ENCODE results near the gene TIMM23. TPM values are rescaled to one million over a fixed set of nuclear protein-coding genes. Genes with fewer than 3 reads are reported as not detected.

Gene TIMM23
- total and polyA plus RNA-seq, 8 donors: 12.9 to 32.7 (median 19.3) TPM

DNA sequence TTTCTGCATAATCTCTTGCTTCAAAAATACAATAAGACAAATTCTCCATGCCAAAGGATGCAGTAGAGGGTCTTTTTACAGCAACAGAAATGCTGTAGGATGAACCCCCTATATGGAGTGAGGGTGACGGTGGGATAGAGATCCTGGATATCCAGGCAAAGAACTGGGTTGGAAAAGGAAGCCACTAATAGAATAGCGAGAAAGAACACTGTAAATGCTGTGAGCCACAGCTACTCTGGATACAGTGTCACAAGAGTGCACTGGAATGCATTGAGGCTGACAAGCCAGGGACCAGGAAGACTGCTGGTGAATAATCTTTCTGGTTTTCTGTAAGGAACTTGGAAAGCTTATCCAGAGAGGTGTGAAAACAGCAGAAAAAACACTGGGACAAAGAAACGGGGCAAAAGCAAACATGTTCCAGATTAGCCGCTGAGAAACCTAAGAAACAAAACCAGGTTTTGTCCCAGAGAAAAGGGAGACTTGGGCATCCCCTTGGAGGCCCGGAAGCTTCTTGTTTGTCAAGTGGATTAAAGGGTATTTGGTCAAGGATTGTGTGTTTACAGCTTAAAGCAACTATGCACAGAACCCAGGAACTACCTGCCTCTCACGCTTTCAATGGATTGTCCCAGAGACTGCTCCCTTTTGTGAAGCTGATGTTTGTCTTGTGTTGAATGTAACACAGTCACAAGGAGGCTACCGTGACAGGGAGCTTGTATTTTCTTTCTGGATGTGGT lies 79.9 kb downstream of the TIMM23 start:
- intact Hi-C loops (cut with DNase I): no loop called here

DNA sequence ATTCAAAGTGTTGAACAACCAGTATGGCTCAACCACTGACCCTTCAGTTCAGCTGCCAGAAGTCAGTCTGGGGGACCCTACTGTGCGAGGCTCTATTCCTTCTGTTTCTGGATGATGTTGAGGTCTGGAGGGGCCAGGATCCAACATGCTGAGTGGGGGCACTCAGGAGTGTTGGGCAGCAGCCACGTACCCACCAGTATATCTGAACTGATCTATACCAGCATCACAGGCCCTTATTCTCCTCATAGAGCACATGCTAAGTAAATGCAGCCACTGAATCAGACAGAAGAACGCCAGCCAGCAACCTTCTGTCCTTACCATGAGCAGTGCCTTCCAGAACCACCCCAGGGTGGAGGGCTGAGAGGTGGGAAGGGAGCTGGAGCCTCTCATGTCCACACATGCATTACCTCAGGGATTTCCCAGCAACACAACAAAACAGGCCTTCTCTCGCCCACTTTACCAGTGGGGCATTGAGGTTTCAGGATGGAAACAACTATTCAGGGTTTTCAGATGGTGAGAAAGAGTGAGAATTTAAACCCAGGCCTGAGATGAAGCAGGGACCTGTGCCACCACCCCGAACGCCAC lies 80.6 kb downstream of the TIMM23 start:
- H3K27me3 ChIP-seq: no peaks in the 10 kb centered on the region
- no peak overlapping the region for H3K27ac ChIP-seq
- H3K36me3 ChIP-seq: no peaks in the 10 kb centered on the region
- no peak for TF ChIP-seq CTCF (IDR thresholded peaks at IDR 0.05)
- DNase-seq (no peak), ATAC-seq (no peak), FAIRE-seq (no peak)
- no peak overlapping the region for H3K4me3 ChIP-seq
- no peaks in the 10 kb centered on the region for H3K9me3 ChIP-seq
- H3K4me1 ChIP-seq: no peaks in the 10 kb centered on the region
- WGBS, 2 donors: 72 to 85% methylated on average over 6 of the region's 6 CpGs
- intact Hi-C loops (cut with DNase I): no loop called here

More for the DNA sequence above, 79.9 kb downstream of the TIMM23 start:
- Histone ChIP-seq H3K9me3 (no peaks in the 10 kb centered on the region), H3K27ac (no peak overlapping the region), H3K36me3 (no peaks in the 10 kb centered on the region), H3K27me3 (no peaks in the 10 kb centered on the region), H3K4me1 (no peaks in the 10 kb centered on the region), H3K4me3 (no peak overlapping the region)
- no peak for TF ChIP-seq CTCF (IDR thresholded peaks at IDR 0.05)
- FAIRE-seq: no peak
- ATAC-seq: no peak
- 26 to 36% methylated on average over 7 of the region's 7 CpGs for WGBS, 2 donors
- no peak for DNase-seq

Other genes starting within 250 kb of the TIMM23 start
- gene WASHC2C, start 245.2 kb upstream of the TIMM23 start, total RNA-seq: 10 to 100 TPM in 5 of 6 donors, 1 to 10 TPM in 1; 8.8 to 32.8 (median 16.3) TPM
- 10 to 100 TPM; 11.3 to 26.7 TPM for gene WASHC2C, start 245.2 kb upstream of the TIMM23 start, polyA plus RNA-seq
- 10 to 100 TPM in 2 of 6 donors, 1 to 10 TPM in 4; 4.8 to 13.2 (median 9.3) TPM for gene AGAP4, start 125.0 kb upstream of the TIMM23 start, total RNA-seq
- gene AGAP4, start 125.0 kb upstream of the TIMM23 start, polyA plus RNA-seq: 10 to 100 TPM; 20.5 to 32.0 TPM
- 10 to 100 TPM; 39.9 to 69.4 (median 59.3) TPM for gene NCOA4, start 58.1 kb downstream of the TIMM23 start, total RNA-seq
- 10 to 100 TPM; 16.7 to 32.5 TPM for gene NCOA4, start 58.1 kb downstream of the TIMM23 start, polyA plus RNA-seq
- not detected for gene MSMB, start 73.8 kb downstream of the TIMM23 start, total RNA-seq
- under 1 TPM in 1 of 2 donors, not detected in 1; 0.84 TPM for gene MSMB, start 73.8 kb downstream of the TIMM23 start, polyA plus RNA-seq